Activated CD4-positive, alpha-beta T cell treated with anti-CD3 and anti-CD28 coated beads for 36 hours (primary cell): Measurements from ENCODE around the gene DSP. TPM values are rescaled to one million over a fixed set of nuclear protein-coding genes. Genes with fewer than 3 reads are reported as not detected.
A peak's percentile ranks its signal among the peaks of the same experiment; 100 is the strongest.

Experiments used
- ATAC-seq: fragments of 200-7000 bp; cut with Tn5 transposase; one replicate; pipeline ENCODE4 v1.10.0; 2021; ENCODE audit warnings: mild to moderate bottlenecking, moderate library complexity
- CTCF ChIA-PET: fragments of 350-600 bp; sonication (Branson Sonifier 250); formaldehyde crosslinking; loops from one replicate; lab custom pipeline; 2021; ENCODE audit warnings: antibody characterized with exemption; lab: Charles Lee
- POLR2A ChIA-PET: fragments of 350-600 bp; sonication (Branson Sonifier 250); formaldehyde crosslinking; loops from one replicate; lab custom pipeline; 2021; ENCODE audit warnings: antibody characterized with exemption, inconsistent platforms; lab: Charles Lee
- DNase-seq: peaks from one replicate; pipeline ENCODE4 v3.0.0-alpha.2; 2020
- H3K27ac Mint-ChIP-seq: one replicate; pipeline ENCODE4 v1.8.0; 2021; ENCODE audit warnings: mixed read lengths
- H3K27me3 Mint-ChIP-seq: one replicate; pipeline ENCODE4 v1.8.0; 2021; ENCODE audit warnings: mixed read lengths
- H3K36me3 Mint-ChIP-seq: one replicate; pipeline ENCODE4 v1.8.0; 2021; ENCODE audit warnings: low read depth, mixed read lengths
- H3K4me1 Mint-ChIP-seq: one replicate; pipeline ENCODE4 v1.8.0; 2021; ENCODE audit warnings: mixed read lengths
- H3K4me3 Mint-ChIP-seq: one replicate; pipeline ENCODE4 v1.8.0; 2021; ENCODE audit warnings: mild to moderate bottlenecking, moderate library complexity, mixed read lengths
- H3K9me3 Mint-ChIP-seq: one replicate; pipeline ENCODE4 v1.8.0; 2021; ENCODE audit warnings: low read depth, mixed read lengths
- intact Hi-C, 2 experiments: fragments of 100-400 bp; cut with DNase I in 1 of 2; cut with micrococcal nuclease in 1 of 2; formaldehyde crosslinking; loops; one replicate each; pipeline versions ENCODE4 v1.14.2 to v1.15.1; 2022 to 2024; cut with DNase I, micrococcal nuclease
- total RNA-seq, 2 experiments: library from RNA; stranded (reverse); gene quantifications; one replicate each; pipeline ENCODE4 v1.2.3, GENCODE V29; 2021

The DSP gene
- total RNA-seq, 2 experiments from 2014 or later = 0.05 to 0.09 TPM

DNA sequence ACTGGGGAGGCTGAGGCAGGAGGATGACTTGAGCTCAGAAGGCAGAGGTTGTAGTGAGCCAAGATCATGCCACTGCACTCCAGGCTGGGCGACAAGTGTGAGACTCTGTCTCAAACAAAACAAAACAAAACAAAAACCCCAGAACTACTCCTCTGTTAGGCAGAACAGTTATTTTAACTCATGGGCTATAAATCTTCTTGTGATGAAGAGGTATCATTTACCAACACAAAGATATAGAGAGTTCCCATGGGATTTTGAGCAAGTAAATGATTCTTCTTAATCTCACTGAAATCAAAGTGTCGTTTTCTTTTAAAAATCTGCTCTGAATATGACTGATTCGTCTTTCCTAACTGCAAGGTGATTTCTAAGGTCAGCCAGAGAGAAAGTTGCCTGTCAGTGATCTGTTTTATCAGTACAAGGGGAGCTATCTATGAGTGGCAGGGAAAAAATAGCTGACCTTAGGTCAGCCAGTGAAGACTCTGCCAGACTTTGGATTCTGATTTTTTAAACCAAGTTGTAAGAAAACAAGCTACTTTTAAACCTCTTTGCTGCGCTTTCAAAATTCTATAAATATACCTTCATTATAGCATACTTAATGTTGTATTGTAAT lies 3.8 kb upstream of the DSP start:
- Mint-ChIP-seq H3K4me3 (no peak overlapping the region), H3K4me1 (peaks cover 8% of the 10 kb centered on the region), H3K9me3 (no peaks in the 10 kb centered on the region), H3K36me3 (no peaks in the 10 kb centered on the region), H3K27me3 (peaks cover 44% of the 10 kb centered on the region), H3K27ac (no peak overlapping the region)
- CTCF ChIA-PET = interaction anchor here (1.0 to 1.3 kb wide), 2 partner anchors 11 to 47 kb away, joined by 4 to 5 read pairs; no protein-coding TSS in a partner anchor
- no peak for ATAC-seq
- no peak for DNase-seq
- POLR2A ChIA-PET = interaction anchor here (0.5 to 0.6 kb wide), 2 partner anchors 157 to 255 kb away, joined by 3 to 4 read pairs; no protein-coding TSS in a partner anchor
- intact Hi-C loops = no loop called here

DNA sequence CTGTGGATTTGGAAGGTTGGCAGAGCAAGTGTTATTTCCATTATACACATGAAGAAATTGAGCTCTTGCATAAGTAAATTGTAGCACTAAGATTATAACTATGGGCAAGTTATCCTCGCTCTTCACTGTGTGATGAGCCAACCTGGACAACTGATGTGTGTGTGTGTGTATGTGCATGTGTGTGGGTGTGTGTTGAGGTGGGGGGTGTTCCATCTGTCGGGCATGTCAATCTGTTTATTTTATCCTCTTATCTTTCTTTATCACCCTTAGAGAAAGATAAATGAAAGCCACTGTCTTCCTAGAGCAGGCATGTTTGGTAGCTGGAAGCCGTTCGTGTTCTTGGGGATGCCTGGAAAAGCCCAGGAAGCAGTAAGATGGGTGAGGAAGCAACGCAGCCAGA lies 3.0 kb upstream of the DSP start:
- DNase-seq (no peak), ATAC-seq (no peak)
- ChIA-PET POLR2A (interaction anchor here (0.5 to 0.6 kb wide), 2 partner anchors 158 to 256 kb away, joined by 3 to 4 read pairs; no protein-coding TSS in a partner anchor), CTCF (interaction anchor here (0.7 to 1.3 kb wide), 3 partner anchors 10 to 263 kb away, joined by 4 to 5 read pairs (median 4); no protein-coding TSS in a partner anchor)
- H3K36me3 Mint-ChIP-seq = no peaks in the 10 kb centered on the region
- no peak overlapping the region for H3K27ac Mint-ChIP-seq
- peaks cover 8% of the 10 kb centered on the region for H3K4me1 Mint-ChIP-seq
- no peak overlapping the region for H3K4me3 Mint-ChIP-seq
- intact Hi-C loops = no loop called here
- H3K9me3 Mint-ChIP-seq = no peaks in the 10 kb centered on the region
- H3K27me3 Mint-ChIP-seq = peaks cover 44% of the 10 kb centered on the region

DNA sequence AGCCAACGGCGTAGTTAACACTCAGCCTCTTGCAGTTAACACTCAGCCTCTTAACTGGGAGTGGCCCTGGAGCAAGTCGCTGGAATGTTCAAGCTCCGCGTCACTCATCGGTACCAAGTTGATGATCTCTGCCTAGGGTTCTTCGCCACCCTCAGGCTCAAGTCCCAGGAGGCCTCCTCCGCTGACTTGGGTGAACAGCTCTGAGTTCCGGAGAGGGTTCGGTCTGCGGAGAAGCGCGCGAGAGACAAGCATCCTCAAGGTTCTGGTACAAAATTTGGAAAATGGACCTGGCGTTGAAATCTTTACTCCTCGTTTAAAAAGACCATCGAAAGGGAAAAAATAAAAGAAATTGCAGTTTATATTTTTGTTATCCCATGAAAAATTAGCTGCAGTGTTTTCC lies 876 bp upstream of the DSP start:
- peaks cover 11% of the 10 kb centered on the region for H3K4me1 Mint-ChIP-seq
- peak; percentile 8 for DNase-seq
- no peak overlapping the region for H3K27ac Mint-ChIP-seq
- intact Hi-C loops = loop anchor here (5.0 kb wide), 2 partner anchors 52 to 187 kb away; partner anchors contain the start of genes BMP6 (in 2 of the 2) and SNRNP48 (in 1 of the 2)
- ChIA-PET POLR2A (no interaction called here), CTCF (interaction anchor here (0.6 kb wide), 1 partner anchor 226 kb away, joined by 3 read pairs; no protein-coding TSS in a partner anchor)
- no peak for ATAC-seq
- H3K4me3 Mint-ChIP-seq = peak overlapping the region; percentile 50
- H3K27me3 Mint-ChIP-seq = peaks cover 53% of the 10 kb centered on the region
- H3K36me3 Mint-ChIP-seq = no peaks in the 10 kb centered on the region
- H3K9me3 Mint-ChIP-seq = no peaks in the 10 kb centered on the region

DNA sequence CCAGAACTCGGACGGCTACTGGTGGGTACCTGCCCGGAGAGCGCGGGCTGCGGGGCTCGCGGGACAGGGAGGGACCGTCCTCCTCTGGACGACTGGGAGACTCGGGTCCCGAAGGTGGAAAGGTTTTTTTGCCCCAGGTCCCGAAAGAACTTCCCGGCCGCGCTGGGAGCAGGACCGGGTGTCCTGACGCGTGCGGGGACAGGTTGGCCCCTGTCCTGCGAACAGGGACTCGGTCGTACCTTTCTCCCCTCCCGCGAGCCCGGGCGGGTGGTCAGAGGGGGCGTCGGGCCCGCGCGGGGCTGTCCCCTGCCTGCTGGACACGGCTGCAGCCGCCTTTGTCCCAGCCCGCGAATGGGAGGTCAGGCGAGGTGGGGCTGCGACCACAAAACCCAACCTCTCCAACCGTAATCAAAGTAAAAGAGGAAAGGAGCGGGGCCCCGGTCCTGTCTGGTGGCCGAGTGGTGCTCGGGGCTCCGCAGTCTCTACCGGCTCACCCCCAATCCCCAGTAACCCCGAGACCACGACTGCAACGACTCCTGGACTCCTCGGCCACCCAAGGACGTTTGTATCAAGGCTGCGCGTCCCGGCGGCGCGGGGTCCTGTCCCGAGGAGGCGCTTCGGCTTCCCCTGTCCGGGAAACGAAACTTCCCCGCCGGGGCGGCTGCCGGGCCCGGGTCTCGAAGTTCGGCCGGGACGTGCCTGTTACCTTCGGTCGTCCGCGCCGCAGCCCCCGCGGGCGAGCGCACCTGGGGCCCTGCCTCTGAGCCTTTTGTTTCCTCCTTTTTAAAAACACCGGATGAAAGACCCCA lies 798 bp downstream of the DSP start:
- no peaks in the 10 kb centered on the region for H3K36me3 Mint-ChIP-seq
- no peak overlapping the region for H3K27ac Mint-ChIP-seq
- DNase-seq = peak; percentile 24
- peaks cover 56% of the 10 kb centered on the region for H3K27me3 Mint-ChIP-seq
- H3K9me3 Mint-ChIP-seq = no peaks in the 10 kb centered on the region
- no peak for ATAC-seq
- intact Hi-C loops = loop anchor here (5.0 kb wide), 2 partner anchors 50 to 185 kb away; partner anchors contain the start of genes BMP6 (in 2 of the 2) and SNRNP48 (in 1 of the 2)
- H3K4me1 Mint-ChIP-seq = peaks cover 11% of the 10 kb centered on the region
- peak overlapping the region; percentile 69 for H3K4me3 Mint-ChIP-seq
- CTCF ChIA-PET = no interaction called here
- POLR2A ChIA-PET = no interaction called here

DNA sequence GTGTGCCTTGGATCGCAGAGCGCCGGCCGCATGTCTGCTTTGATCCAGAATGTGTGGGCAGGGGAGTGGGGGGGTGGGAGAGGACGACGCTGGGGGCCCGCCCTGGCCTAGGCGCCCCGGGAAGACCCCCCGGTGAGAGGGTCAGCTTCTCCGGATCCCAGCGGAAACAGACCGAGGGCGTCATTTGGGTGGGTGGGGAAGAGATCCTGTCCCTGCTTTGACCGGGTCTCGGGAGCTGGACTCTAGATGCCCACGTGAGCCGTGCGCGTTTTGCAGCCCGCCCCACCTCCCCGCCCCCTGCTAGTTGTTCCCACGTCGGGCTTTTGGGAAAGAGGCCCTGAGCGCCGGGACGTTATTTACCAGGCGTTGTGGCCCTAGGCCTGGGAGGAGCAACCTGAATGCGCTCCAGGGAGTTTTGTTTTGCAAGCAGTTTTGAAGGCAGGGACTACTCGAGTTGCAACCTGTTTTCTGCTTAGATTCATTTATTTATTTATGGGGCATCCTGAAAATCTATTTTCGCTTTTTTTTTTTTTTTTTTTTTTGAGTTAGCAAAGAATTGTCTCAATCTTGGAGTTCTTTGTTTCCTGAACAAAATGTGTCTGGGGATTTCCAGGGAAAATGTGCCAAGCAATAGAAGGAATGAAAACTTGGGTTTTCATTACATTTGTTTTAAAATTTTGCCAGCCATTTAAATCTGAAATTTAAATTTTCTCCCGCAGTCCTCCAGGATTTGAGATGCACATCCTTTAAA lies 1.6 kb downstream of the DSP start:
- H3K4me1 Mint-ChIP-seq = peaks cover 11% of the 10 kb centered on the region
- H3K36me3 Mint-ChIP-seq = no peaks in the 10 kb centered on the region
- no peak overlapping the region for H3K27ac Mint-ChIP-seq
- no peak overlapping the region for H3K4me3 Mint-ChIP-seq
- CTCF ChIA-PET = interaction anchor here (0.9 kb wide), 1 partner anchor 11 kb away, joined by 3 read pairs; no protein-coding TSS in a partner anchor
- no peaks in the 10 kb centered on the region for H3K9me3 Mint-ChIP-seq
- no peak for ATAC-seq
- intact Hi-C loops = loop anchor here (5.0 kb wide), 2 partner anchors 49 to 184 kb away; partner anchors contain the start of genes BMP6 (in 2 of the 2) and SNRNP48 (in 1 of the 2)
- DNase-seq = peak; percentile 9
- POLR2A ChIA-PET = no interaction called here
- peaks cover 53% of the 10 kb centered on the region for H3K27me3 Mint-ChIP-seq

DNA sequence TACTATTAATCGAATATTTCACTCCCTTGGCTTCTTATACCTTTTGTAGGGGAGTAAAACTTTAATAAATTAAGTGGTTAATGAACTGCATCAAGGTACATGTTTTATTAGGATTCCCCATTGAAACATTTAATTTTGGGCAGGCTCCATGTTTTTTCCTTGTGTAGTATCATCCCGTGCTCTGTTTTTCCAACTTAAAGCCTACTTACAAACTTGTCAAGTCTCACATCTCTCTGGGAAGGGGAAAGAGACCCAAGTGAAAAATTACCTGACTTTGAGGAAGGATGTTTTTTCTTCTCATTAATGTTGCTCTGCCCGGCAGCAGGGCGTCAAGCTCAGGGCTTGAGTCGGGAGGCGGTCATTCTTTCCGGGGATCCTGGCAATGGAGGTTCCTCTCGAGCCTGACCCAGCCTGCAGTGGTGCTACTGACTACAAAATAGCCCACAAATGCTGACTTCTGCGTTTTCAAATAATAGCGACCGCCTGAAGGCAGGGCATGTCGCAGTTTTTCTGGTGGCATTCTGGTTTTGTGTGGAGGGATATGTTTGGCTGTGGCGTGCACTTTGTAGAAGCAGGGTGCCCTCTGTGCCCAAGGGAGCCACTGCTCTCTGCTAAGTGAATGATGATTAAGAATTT lies 2.4 kb downstream of the DSP start:
- H3K36me3 Mint-ChIP-seq = no peaks in the 10 kb centered on the region
- no peak overlapping the region for H3K27ac Mint-ChIP-seq
- ATAC-seq = no peak
- no peak overlapping the region for H3K4me3 Mint-ChIP-seq
- no peaks in the 10 kb centered on the region for H3K9me3 Mint-ChIP-seq
- ChIA-PET CTCF (interaction anchor here (0.9 kb wide), 1 partner anchor 11 kb away, joined by 3 read pairs; no protein-coding TSS in a partner anchor), POLR2A (no interaction called here)
- intact Hi-C loops = loop anchor here (5.0 kb wide), 2 partner anchors 48 to 183 kb away; partner anchors contain the start of genes BMP6 (in 2 of the 2) and SNRNP48 (in 1 of the 2)
- DNase-seq = no peak
- H3K4me1 Mint-ChIP-seq = peaks cover 11% of the 10 kb centered on the region
- H3K27me3 Mint-ChIP-seq = peaks cover 51% of the 10 kb centered on the region

DNA sequence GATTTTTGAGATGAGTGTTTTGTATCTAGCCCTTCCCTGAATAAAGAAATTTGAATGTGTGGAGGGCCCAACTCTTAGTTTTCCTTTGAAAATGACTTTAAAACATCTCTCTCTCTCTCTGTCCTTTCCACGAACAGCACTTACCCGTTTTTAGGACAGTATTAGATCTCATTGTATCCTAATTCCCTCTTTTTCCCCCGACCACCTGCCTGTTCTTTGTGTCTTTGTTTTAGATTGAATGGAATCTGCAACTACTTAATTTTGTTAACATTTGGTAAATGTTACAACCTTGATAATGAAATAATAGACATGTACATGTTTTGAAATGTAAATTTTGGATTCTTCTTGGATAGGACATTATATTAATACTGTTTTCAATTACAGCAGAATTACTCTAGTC lies 3.1 kb downstream of the DSP start:
- DNase-seq = no peak
- no peaks in the 10 kb centered on the region for H3K9me3 Mint-ChIP-seq
- no peak for ATAC-seq
- H3K27me3 Mint-ChIP-seq = peaks cover 51% of the 10 kb centered on the region
- H3K4me3 Mint-ChIP-seq = no peak overlapping the region
- peaks cover 11% of the 10 kb centered on the region for H3K4me1 Mint-ChIP-seq
- ChIA-PET POLR2A (no interaction called here), CTCF (no interaction called here)
- H3K27ac Mint-ChIP-seq = no peak overlapping the region
- intact Hi-C loops = loop anchor here (5.0 kb wide), 2 partner anchors 48 to 183 kb away; partner anchors contain the start of genes BMP6 (in 2 of the 2) and SNRNP48 (in 1 of the 2)
- no peaks in the 10 kb centered on the region for H3K36me3 Mint-ChIP-seq

DNA sequence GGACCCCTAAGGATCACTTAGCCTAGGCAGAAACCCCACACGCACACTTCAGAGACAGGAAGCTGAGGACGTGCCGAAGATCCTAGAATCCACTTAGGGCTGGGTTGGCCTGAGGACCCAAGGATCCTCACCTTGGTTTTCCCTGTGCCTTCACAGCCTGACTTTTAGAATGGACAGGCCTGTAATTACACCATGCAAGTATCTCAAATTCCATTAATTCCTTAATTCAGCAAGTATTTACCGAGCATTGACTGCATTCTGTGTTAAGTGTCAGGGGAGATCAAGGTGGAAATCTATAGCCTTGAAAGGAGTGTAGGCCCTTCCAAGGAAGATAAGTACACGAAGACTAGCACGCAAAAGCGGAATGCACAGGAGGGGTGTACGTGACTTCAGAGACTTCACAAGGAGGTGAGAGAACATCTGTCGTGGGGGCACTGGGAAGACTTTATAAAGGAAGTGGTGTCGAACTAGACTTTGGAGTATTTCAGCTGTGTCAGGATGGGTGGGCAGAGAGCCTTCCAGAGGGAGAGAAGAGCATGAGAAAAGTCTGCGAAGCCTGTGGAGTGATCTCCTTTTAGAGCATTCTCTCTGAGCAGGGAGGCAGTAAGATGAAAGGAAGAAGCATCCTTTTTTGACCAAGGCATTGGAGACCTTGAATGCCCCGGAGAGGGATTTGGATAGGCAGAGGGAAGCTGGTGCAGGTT lies 4.0 kb downstream of the DSP start:
- Mint-ChIP-seq H3K27me3 (peaks cover 44% of the 10 kb centered on the region), H3K27ac (no peak overlapping the region), H3K9me3 (no peaks in the 10 kb centered on the region), H3K4me3 (no peak overlapping the region), H3K36me3 (no peaks in the 10 kb centered on the region), H3K4me1 (peaks cover 10% of the 10 kb centered on the region)
- ChIA-PET POLR2A (no interaction called here), CTCF (interaction anchor here (0.9 to 1.2 kb wide), 2 partner anchors 21 to 67 kb away, joined by 3 read pairs; no protein-coding TSS in a partner anchor)
- no peak for DNase-seq
- no peak for ATAC-seq
- intact Hi-C loops = no loop called here

DNA sequence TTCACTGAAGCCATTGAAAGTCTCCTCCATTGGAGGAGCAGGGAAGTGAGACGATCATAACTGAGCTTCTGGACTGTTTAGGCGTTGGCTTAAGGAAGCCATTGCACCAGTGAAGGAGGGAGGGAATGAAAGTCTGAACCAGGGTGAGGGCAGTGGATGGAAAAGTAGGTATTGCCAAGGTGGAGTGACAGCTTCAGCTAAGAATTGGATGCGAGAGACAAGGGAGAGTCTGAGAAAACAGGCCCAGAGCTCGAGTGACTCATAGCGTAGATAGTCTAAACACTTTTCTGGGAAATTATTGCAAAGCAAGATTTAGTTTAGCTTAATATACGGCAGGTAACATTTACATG lies 4.5 kb downstream of the DSP start:
- H3K27ac Mint-ChIP-seq = no peak overlapping the region
- intact Hi-C loops = no loop called here
- ATAC-seq (no peak), DNase-seq (no peak)
- ChIA-PET CTCF (interaction anchor here (0.9 to 1.2 kb wide), 2 partner anchors 21 to 66 kb away, joined by 3 read pairs; no protein-coding TSS in a partner anchor), POLR2A (no interaction called here)
- H3K27me3 Mint-ChIP-seq = peaks cover 41% of the 10 kb centered on the region
- no peaks in the 10 kb centered on the region for H3K36me3 Mint-ChIP-seq
- no peak overlapping the region for H3K4me3 Mint-ChIP-seq
- H3K9me3 Mint-ChIP-seq = no peaks in the 10 kb centered on the region
- peaks cover 4% of the 10 kb centered on the region for H3K4me1 Mint-ChIP-seq

DNA sequence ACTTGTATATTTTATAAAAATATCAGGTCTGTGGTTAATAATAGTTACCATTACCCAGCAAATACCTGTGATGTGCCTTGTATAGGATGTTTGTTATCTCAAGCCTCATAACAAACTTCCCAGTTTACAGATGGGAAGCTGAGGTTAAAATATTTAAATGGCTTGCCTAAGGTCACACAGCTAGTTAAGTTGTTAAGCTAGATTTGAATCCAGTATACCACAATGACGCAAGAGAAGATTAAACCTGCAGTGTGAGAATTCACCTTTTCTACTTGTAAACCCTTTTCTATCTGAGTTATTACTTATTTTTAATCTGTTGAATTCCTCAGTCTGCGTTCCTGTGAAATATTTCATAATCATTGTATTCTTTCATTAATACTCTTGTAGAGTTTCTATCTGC lies 4.9 kb downstream of the DSP start:
- DNase-seq (no peak), ATAC-seq (no peak)
- peaks cover 40% of the 10 kb centered on the region for H3K27me3 Mint-ChIP-seq
- intact Hi-C loops = no loop called here
- no peaks in the 10 kb centered on the region for H3K9me3 Mint-ChIP-seq
- no peak overlapping the region for H3K4me3 Mint-ChIP-seq
- no peak overlapping the region for H3K27ac Mint-ChIP-seq
- POLR2A ChIA-PET = no interaction called here
- peaks cover 3% of the 10 kb centered on the region for H3K4me1 Mint-ChIP-seq
- no peaks in the 10 kb centered on the region for H3K36me3 Mint-ChIP-seq
- CTCF ChIA-PET = interaction anchor here (0.9 to 1.2 kb wide), 2 partner anchors 20 to 66 kb away, joined by 3 read pairs; no protein-coding TSS in a partner anchor
